Adrenal gland (tissue), 12 donors: Measurements from ENCODE around the gene GRHL3. TPM values are rescaled to one million over a fixed set of nuclear protein-coding genes. Genes with fewer than 3 reads are reported as not detected.
A peak's percentile ranks its signal among the peaks of the same experiment; 100 is the strongest.

ENCODE experiments used
- DNase-seq, 7 donors: peaks; one replicate each; pipeline ENCODE4 v3.0.0-alpha.2; 2019 to 2020
- H3K27ac ChIP-seq, 5 donors: fragments of 200-600 bp; sonication (generic) in 4 of 5; 1 replicate in 3 of 5; 2 replicates in 2 of 5; pipeline versions ENCODE4 v1.5.1 to v1.8.0; 2016 to 2020; ENCODE audit warnings: mild to moderate bottlenecking in 1 of 5
- H3K27me3 ChIP-seq: fragments of 200-600 bp; 2 replicates; pipeline ENCODE4 v1.8.0; 2021
- H3K36me3 ChIP-seq, 2 donors: fragments of 200-600 bp; replicated peaks in 1 of 2; 1 replicate in 1 of 2; 2 replicates in 1 of 2; pipeline versions ENCODE4 v1.5.1 to v1.8.0; 2018 to 2022
- H3K4me1 ChIP-seq, 2 donors: fragments of 200-600 bp; replicated peaks in 1 of 2; 1 replicate in 1 of 2; 2 replicates in 1 of 2; pipeline versions ENCODE4 v1.5.1 to v1.8.0; 2018 to 2021
- H3K4me3 ChIP-seq, 4 donors: fragments of 200-600 bp; sonication (generic) in 3 of 4; one replicate each; pipeline ENCODE4 v1.5.1; 2016 to 2018
- H3K9me3 ChIP-seq, 3 donors: fragments of 200-600 bp; sonication (generic) in 1 of 3; replicated peaks in 1 of 3; 1 replicate in 2 of 3; 2 replicates in 1 of 3; pipeline versions ENCODE4 v1.5.1 to v1.8.0; 2016 to 2021
- POLR2A ChIP-seq, 2 donors: fragments of 450-650 bp; IDR thresholded peaks; one replicate each; pipeline ENCODE4 v1.6.1; 2017; ENCODE audit warnings: antibody characterized with exemption in 2 of 2, mild to moderate bottlenecking in 2 of 2, moderate library complexity in 1 of 2
- WGBS, 4 donors: extraction: QIAGEN DNeasy Blood & Tissue Kit in 2 of 4; methylation state at CpG; one replicate each; pipeline versions ENCODE4 v1.1.5 to v1.1.7; 2013 to 2017; 5-methylcytosine and 5-hydroxymethylcytosine counted together
- intact Hi-C, 2 donors: fragments of 100-400 bp; cut with DNase I; formaldehyde crosslinking; loops; one replicate each; pipeline versions ENCODE4 v1.14.1 to v1.15.0; 2022 to 2023
- polyA plus RNA-seq, 3 donors: library from polyadenylated mRNA; stranded (reverse); fragments of 200-250 nt in 2 of 3; fragments of 350-450 nt in 1 of 3; fragmentation: Illumina TruSeq in 1 of 3; extraction: RNeasy Lipid Tissue Mini Kit (QIAGEN cat#74804) in 1 of 3; gene quantifications; one replicate each; pipeline ENCODE4 v1.2.3, GENCODE V29; 2013 to 2014
- total RNA-seq, 9 donors: library from RNA; depleted of rRNA in 4 of 9; stranded (reverse); fragments of >200 nt in 4 of 9; fragments of 120-200 nt in 1 of 9; fragmentation: NEBNext Ultra II Directional in 1 of 9; extraction: Animal tissue kit (Norgen Biotek cat#: 25700) in 1 of 9; gene quantifications; one replicate each; pipeline versions ENCODE4 v1.1.0 to v1.2.4, GENCODE V29; 2013 to 2023
- TF ChIP-seq, protein P1 (sequence below), 6 experiments: fragments of 450-650 bp in 4 of 6; fragments of 200-600 bp in 2 of 6; sonication (generic) in 1 of 6; IDR thresholded peaks; 1 replicate in 5 of 6; 2 replicates in 1 of 6; pipeline versions ENCODE4 v1.5.1 to v1.8.0; 2016 to 2021; ENCODE audit warnings: antibody characterized with exemption in 6 of 6, mild to moderate bottlenecking in 2 of 6, moderate library complexity in 1 of 6
- donor health status: healthy with polysubstance abuse.
- donor health status: Bipolar disorder and iron deficiency.
- donor health status: DM: yes; HTN: yes; CAD: no.
- donor health status: DM: no; HTN: no; CAD: no.
- donor health status: DM: no; HTN: no; CAD: no.
- donor health status: DM: yes; HTN: yes; CAD: no.

Gene GRHL3
- total and polyA plus RNA-seq, 12 donors: 0.10 to 0.20 (median 0.16) TPM; not detected in 8

DNA sequence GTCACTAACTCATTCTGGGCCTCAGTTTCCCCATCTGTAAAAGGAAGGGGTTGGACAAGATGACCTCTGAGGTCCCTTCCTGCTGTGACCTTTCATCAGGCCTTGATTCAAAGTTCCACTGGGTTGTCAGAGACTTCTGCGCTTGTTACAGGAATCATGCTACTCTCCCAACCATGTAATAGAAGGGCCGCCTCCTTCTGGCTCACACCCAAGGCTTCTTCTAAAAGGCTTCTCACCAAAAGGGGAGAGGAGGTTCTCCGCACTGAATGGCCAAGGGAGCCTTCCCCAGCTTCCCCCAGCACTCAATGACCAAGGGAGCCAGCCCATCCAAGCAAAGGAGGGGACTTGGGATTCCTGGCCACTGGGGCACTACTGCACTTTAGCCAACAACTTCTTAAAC, 42.7 kb downstream of the GRHL3 start:
- Histone ChIP-seq H3K9me3 (no peaks in the 10 kb centered on the region), H3K27me3 (no peaks in the 10 kb centered on the region), H3K27ac (no peak overlapping the region), H3K36me3 (no peaks in the 10 kb centered on the region), H3K4me1 (peaks cover 0 to 8% of the 10 kb centered on the region in 2 donors), H3K4me3 (no peak overlapping the region)
- 92 to 100% (median 100%) methylated on average over 2 to 3 of the region's 3 CpGs for WGBS, 4 donors
- no peak for TF ChIP-seq POLR2A (IDR thresholded peaks at IDR 0.05)
- TF ChIP-seq, protein P1, sequence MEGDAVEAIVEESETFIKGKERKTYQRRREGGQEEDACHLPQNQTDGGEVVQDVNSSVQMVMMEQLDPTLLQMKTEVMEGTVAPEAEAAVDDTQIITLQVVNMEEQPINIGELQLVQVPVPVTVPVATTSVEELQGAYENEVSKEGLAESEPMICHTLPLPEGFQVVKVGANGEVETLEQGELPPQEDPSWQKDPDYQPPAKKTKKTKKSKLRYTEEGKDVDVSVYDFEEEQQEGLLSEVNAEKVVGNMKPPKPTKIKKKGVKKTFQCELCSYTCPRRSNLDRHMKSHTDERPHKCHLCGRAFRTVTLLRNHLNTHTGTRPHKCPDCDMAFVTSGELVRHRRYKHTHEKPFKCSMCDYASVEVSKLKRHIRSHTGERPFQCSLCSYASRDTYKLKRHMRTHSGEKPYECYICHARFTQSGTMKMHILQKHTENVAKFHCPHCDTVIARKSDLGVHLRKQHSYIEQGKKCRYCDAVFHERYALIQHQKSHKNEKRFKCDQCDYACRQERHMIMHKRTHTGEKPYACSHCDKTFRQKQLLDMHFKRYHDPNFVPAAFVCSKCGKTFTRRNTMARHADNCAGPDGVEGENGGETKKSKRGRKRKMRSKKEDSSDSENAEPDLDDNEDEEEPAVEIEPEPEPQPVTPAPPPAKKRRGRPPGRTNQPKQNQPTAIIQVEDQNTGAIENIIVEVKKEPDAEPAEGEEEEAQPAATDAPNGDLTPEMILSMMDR (IDR thresholded peaks at IDR 0.05): no peak
- intact Hi-C loops: no loop called here
- DNase-seq: no peak

DNA sequence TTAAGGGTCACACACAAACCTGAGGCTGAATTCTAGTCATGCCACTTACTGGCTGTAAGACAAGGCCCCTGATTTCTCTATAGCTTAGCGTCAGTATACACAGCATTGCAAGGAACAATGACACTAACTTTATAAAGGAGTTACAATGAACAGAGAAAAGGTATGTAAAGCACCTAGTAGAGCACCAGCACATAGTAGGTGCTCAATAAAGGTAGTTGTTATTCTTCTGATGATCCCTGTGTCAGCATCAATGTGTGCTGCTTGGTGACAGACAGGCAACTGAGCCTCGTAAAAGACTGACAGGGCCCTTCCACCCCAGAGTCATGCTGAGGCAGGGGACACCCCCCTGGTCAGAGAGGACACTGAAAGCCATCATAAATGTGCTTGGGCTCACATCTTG, 43.2 kb downstream of the GRHL3 start:
- 94 to 100% (median 97%) methylated on average over 2 of the region's 2 CpGs for WGBS, 4 donors

DNA sequence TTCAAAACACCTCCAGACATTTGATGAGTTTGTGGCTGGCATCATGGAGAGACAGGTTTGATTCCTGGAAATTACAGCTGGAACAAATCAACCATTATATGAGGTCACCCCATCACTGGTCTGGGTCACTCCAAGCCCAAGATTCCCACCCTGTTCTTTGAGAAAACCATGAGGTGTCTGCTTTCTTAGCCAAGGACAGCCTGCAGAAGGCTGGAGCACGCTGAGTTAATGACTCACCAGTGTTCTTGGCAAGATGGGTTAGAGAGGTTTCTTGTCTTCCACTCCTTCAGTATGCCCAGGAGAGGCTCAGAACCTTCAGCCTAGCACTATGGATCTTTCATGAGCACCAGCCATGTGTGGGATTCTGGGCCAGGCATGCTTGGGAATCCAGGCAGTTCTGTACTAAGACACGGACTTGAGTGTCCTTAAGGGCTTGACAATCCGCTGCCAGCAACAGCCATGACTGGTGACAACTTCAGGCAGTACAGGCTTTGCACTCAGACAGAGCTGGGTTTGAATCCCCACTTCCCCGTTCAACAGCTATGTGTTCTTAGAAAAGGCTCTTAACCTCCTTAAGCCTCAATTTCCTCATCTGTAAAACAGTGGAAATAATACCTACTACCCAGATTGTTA, 43.9 kb downstream of the GRHL3 start:
- TF ChIP-seq, protein P1 (IDR thresholded peaks at IDR 0.05): no peak
- TF ChIP-seq POLR2A (IDR thresholded peaks at IDR 0.05): no peak
- H3K27ac ChIP-seq: no peak overlapping the region

More for the DNA sequence above, 43.2 kb downstream of the GRHL3 start:
- H3K27me3 ChIP-seq: no peaks in the 10 kb centered on the region
- no peak for TF ChIP-seq POLR2A (IDR thresholded peaks at IDR 0.05)
- TF ChIP-seq, protein P1 (IDR thresholded peaks at IDR 0.05): no peak
- no peaks in the 10 kb centered on the region for H3K36me3 ChIP-seq
- intact Hi-C loops: no loop called here
- H3K4me1 ChIP-seq: peaks cover 0 to 8% of the 10 kb centered on the region in 2 donors
- H3K27ac ChIP-seq: no peak overlapping the region
- no peak overlapping the region for H3K4me3 ChIP-seq
- no peak for DNase-seq
- H3K9me3 ChIP-seq: no peaks in the 10 kb centered on the region

DNA sequence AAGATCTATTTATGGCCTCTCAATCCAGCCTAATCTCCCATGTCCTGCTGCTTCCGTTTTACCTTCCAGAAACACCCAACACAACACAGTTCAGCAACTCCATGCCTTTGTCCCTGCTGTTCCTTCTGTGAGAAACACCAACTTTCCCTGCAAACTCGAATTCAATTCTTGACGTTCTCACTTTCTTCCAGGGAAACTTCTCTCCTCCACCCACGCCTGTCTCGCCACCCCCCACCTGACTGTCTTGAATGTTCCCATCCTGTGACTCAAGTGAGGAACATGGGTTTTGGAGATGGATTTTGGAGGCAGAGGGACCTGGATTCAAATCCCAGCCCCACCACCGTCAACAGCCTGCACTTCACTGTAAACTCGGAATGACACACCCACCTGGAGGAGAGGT, 44.8 kb downstream of the GRHL3 start:
- no peak overlapping the region for H3K4me3 ChIP-seq
- TF ChIP-seq, protein P1 (IDR thresholded peaks at IDR 0.05): no peak
- no peak for TF ChIP-seq POLR2A (IDR thresholded peaks at IDR 0.05)
- no peaks in the 10 kb centered on the region for H3K9me3 ChIP-seq
- intact Hi-C loops: no loop called here
- WGBS, 4 donors: 89 to 95% (median 92%) methylated on average over 7 of the region's 7 CpGs
- DNase-seq: no peak
- peaks cover 0 to 8% of the 10 kb centered on the region in 2 donors for H3K4me1 ChIP-seq
- H3K27ac ChIP-seq: no peak overlapping the region
- H3K36me3 ChIP-seq: no peaks in the 10 kb centered on the region
- no peaks in the 10 kb centered on the region for H3K27me3 ChIP-seq

More for the DNA sequence above, 43.9 kb downstream of the GRHL3 start:
- H3K4me3 ChIP-seq: no peak overlapping the region
- H3K9me3 ChIP-seq: no peaks in the 10 kb centered on the region
- peak in 4 of 7 donors; percentile 25 to 36 (median 30) for DNase-seq
- WGBS, 4 donors: 74 to 83% (median 76%) methylated on average over 4 of the region's 4 CpGs
- no peaks in the 10 kb centered on the region for H3K36me3 ChIP-seq
- intact Hi-C loops: no loop called here
- peaks cover 0 to 8% of the 10 kb centered on the region in 2 donors for H3K4me1 ChIP-seq
- H3K27me3 ChIP-seq: no peaks in the 10 kb centered on the region
